GM13976 (cell line): ENCODE measurements around the gene CCDC69.
"Not testable (repeated sequence)": the region's sequence is repeated elsewhere in the genome, so short reads cannot be mapped to it uniquely, and the experiment has no call there.

Source experiments
- DNase-seq: peaks from one replicate; pipeline ENCODE4 v3.0.0; 2012; ENCODE audit warnings: low spot score
- CTCF ChIP-seq: IDR thresholded peaks from 2 replicates; pipeline ENCODE4 v1.5.1; 2012; ENCODE audit warnings: borderline replicate concordance, mild to moderate bottlenecking; ENCODE audit not compliant: insufficient read depth; ENCODE audit errors: extremely low read depth, missing control alignments, control extremely low read depth
- in situ Hi-C: fragments of 300-500 bp; cut with MboI; formaldehyde crosslinking; loops from one replicate; pipeline ENCODE4 v1.12.0; 2022; ENCODE audit warnings: low sequenced_read_pairs, mixed read lengths, inconsistent platforms; ENCODE audit not compliant: unreplicated experiment

CCDC69 gene

GRCh38 chr5:151198861-151199260 lies 25.0 kb downstream of the CCDC69 start:
- in situ Hi-C loops: no loop called here
- TF ChIP-seq CTCF: no peak
- DNase-seq: no peak

GRCh38 chr5:151197291-151197600 lies 26.6 kb downstream of the CCDC69 start:
- in situ Hi-C loops, DNase-seq: not testable (repeated sequence)

GRCh38 chr5:151196556-151197290 lies 27.2 kb downstream of the CCDC69 start:
- no peak for TF ChIP-seq CTCF
- in situ Hi-C loops: no loop called here
- DNase-seq: no peak

- in situ Hi-C loops: no loop called here
- DNase-seq: no peak
- no peak for TF ChIP-seq CTCF
Observed at GRCh38 chr5:151195622-151196021, 28.3 kb downstream of the CCDC69 start.

- no peak for TF ChIP-seq CTCF
- DNase-seq: no peak
- in situ Hi-C loops: no loop called here
Observed at GRCh38 chr5:151192626-151193025, 31.3 kb downstream of the CCDC69 start.

GRCh38 chr5:151191661-151192060 lies 32.2 kb downstream of the CCDC69 start:
- no peak for TF ChIP-seq CTCF
- no peak for DNase-seq
- in situ Hi-C loops: no loop called here

GRCh38 chr5:151189151-151189550 lies 34.7 kb downstream of the CCDC69 start:
- TF ChIP-seq CTCF: no peak
- in situ Hi-C loops: no loop called here

More at GRCh38 chr5:151189151-151189550, 34.7 kb downstream of the CCDC69 start:
- DNase-seq: no peak
